Stimulated activated naive CD8-positive, alpha-beta T cell treated with anti-CD3 and anti-CD28 coated beads, Interleukin-15, Interleukin-2, amounts not matched to agents 100 ng/mL and 50 ng/mL, for 24 hours (primary cell): ENCODE results near the gene LOXHD1.

Experiments used
- H3K27ac Mint-ChIP-seq: one replicate; pipeline ENCODE4 v1.8.0; 2021; ENCODE audit warnings: mild to moderate bottlenecking, mixed read lengths
- H3K27me3 Mint-ChIP-seq: one replicate; pipeline ENCODE4 v1.8.0; 2021; ENCODE audit warnings: mixed read lengths
- H3K36me3 Mint-ChIP-seq: one replicate; pipeline ENCODE4 v1.8.0; 2021; ENCODE audit warnings: low read depth, mixed read lengths
- H3K4me1 Mint-ChIP-seq: one replicate; pipeline ENCODE4 v1.8.0; 2021; ENCODE audit warnings: low read depth, mixed read lengths
- H3K4me3 Mint-ChIP-seq: one replicate; pipeline ENCODE4 v1.8.0; 2021; ENCODE audit warnings: mild to moderate bottlenecking, mixed read lengths
- H3K9me3 Mint-ChIP-seq: one replicate; pipeline ENCODE4 v1.8.0; 2021; ENCODE audit warnings: mixed read lengths

Gene LOXHD1

DNA sequence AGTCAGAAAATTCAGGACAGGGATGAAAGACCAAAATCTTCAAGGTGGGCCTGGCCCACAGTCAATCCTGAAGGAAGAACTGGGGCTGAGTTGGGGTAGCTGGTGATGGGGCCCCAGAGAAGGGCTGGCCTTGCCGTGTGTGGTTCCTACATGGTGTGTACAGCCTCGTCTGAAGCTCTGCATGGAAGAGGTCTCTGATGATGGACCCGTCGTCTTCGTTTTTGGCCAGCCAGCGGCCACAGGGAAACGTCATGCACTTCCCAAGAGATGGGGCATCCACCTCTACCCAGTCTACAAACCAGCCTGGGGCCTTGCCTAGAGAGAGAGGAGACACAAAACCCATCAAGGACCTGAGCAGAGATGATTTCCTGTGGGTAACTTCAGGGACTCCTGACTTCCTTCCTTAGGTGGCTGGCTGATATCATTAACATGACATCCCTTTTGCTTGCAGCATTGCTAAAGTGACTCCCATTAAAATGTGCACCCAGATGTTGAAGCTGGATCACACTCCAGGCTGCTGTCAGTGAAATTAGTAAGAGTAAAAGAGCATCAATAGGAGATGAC is 115.3 kb downstream of the LOXHD1 start:
- Mint-ChIP-seq H3K27ac (no peak overlapping the region), H3K36me3 (no peaks in the 10 kb centered on the region), H3K4me3 (no peak overlapping the region), H3K9me3 (no peaks in the 10 kb centered on the region), H3K27me3 (no peaks in the 10 kb centered on the region), H3K4me1 (no peaks in the 10 kb centered on the region)

DNA sequence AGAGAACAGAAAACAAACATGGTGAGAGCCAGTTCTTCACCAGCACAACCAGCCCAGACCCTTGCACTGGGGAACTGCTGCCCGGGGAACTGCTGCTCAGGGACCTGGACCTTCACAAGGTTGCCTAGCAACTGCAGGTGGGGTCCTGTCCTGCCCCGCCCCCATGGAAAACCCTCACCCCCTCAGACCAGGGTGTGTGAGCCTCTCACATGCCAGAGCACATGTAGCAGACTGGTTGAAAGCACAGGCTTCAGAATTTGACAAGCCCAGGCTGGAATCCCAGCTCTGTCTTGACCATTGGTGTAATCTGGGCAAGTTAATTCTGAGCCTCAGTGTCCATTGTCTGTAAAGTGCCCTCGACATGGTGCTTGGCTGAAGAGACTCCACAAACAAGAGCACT is 118.6 kb downstream of the LOXHD1 start:
- Mint-ChIP-seq H3K27ac (no peak overlapping the region), H3K4me1 (no peaks in the 10 kb centered on the region), H3K36me3 (no peaks in the 10 kb centered on the region), H3K4me3 (no peak overlapping the region), H3K9me3 (no peaks in the 10 kb centered on the region), H3K27me3 (no peaks in the 10 kb centered on the region)

GRCh38 chr18:46536215-46536874 is 120.7 kb downstream of the LOXHD1 start:
- H3K36me3 Mint-ChIP-seq = no peaks in the 10 kb centered on the region
- H3K27ac Mint-ChIP-seq = no peak overlapping the region
- H3K4me1 Mint-ChIP-seq = no peaks in the 10 kb centered on the region
- no peaks in the 10 kb centered on the region for H3K9me3 Mint-ChIP-seq
- no peaks in the 10 kb centered on the region for H3K27me3 Mint-ChIP-seq
- no peak overlapping the region for H3K4me3 Mint-ChIP-seq

DNA sequence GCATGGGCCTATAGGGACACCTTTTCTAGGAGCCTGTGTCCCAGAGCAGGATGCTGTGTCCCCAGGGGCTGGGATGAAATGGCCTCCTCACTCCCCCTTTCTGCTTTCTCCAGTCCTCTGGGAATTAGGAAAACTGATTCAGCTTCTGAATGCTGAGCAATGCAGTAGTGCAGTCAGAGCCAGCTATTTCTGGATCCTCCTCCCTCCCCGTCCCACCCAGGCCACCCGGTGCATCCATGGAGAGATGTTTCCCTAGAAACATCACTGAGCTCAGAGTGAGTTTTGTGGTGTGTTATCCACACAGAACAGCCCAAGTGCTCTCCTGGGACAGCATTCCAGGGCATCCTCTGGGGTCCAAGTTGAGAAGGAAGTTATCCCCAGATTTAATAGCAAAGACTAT is 125.5 kb downstream of the LOXHD1 start:
- Mint-ChIP-seq H3K36me3 (no peaks in the 10 kb centered on the region), H3K27ac (no peak overlapping the region)

DNA sequence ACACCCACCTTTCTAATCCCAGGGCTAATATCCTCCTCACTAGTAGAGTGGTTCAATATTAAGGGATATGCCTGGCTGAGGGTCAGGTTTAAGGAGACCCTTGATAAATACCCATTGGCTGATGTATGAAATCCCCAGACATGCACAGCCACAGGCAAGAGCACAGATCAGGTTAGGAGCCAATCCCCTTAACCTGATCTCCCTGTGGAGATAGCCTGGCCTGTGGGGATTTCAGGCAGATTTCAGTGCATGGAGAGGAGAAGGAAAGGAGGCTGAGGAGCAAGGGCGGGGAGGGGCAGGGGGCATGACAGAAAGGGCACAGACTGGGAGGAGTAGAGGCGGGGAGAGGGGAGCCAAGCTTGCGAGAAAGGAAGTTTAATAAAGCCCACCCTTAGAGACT is 129.0 kb downstream of the LOXHD1 start:
- no peaks in the 10 kb centered on the region for H3K9me3 Mint-ChIP-seq
- no peak overlapping the region for H3K4me3 Mint-ChIP-seq
- H3K36me3 Mint-ChIP-seq = no peaks in the 10 kb centered on the region
- peaks cover 5% of the 10 kb centered on the region for H3K27me3 Mint-ChIP-seq
- H3K27ac Mint-ChIP-seq = no peak overlapping the region
- no peaks in the 10 kb centered on the region for H3K4me1 Mint-ChIP-seq

More for the DNA sequence above, 125.5 kb downstream of the LOXHD1 start:
- no peaks in the 10 kb centered on the region for H3K9me3 Mint-ChIP-seq
- H3K4me3 Mint-ChIP-seq = no peak overlapping the region
- H3K27me3 Mint-ChIP-seq = peaks cover 4% of the 10 kb centered on the region
- H3K4me1 Mint-ChIP-seq = no peaks in the 10 kb centered on the region

- H3K27me3 Mint-ChIP-seq = no peaks in the 10 kb centered on the region
- H3K4me3 Mint-ChIP-seq = no peak overlapping the region
- H3K4me1 Mint-ChIP-seq = no peaks in the 10 kb centered on the region
- H3K9me3 Mint-ChIP-seq = no peaks in the 10 kb centered on the region
- no peak overlapping the region for H3K27ac Mint-ChIP-seq
- H3K36me3 Mint-ChIP-seq = no peaks in the 10 kb centered on the region
Observed at GRCh38 chr18:46519870-46520269, 137.2 kb downstream of the LOXHD1 start.

DNA sequence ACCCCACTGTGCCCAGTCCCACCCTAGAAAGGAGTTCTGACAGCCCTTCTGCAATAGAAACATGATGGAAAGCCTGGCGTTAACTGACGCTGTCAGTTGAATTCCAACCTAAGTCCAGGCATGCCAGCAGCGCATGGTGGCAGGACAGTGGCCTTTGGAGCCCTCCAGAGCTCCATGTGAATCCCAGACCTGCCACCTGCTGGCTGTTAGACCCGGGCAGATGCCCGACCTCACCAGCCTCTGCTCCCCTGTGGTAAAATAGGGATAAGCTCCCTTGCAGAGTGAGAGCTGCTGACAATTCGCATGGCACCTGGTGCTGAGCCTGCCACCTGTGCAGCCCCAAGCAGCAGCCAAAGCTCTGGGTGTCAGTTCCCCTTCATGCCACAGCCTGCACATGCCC is 138.6 kb downstream of the LOXHD1 start:
- no peaks in the 10 kb centered on the region for H3K9me3 Mint-ChIP-seq
- no peak overlapping the region for H3K4me3 Mint-ChIP-seq
- no peaks in the 10 kb centered on the region for H3K36me3 Mint-ChIP-seq
- H3K27me3 Mint-ChIP-seq = no peaks in the 10 kb centered on the region
- H3K27ac Mint-ChIP-seq = no peak overlapping the region
- no peaks in the 10 kb centered on the region for H3K4me1 Mint-ChIP-seq

GRCh38 chr18:46516555-46516954 is 140.5 kb downstream of the LOXHD1 start:
- Mint-ChIP-seq H3K4me3 (no peak overlapping the region), H3K27me3 (peaks cover 7% of the 10 kb centered on the region), H3K27ac (no peak overlapping the region), H3K36me3 (no peaks in the 10 kb centered on the region), H3K4me1 (no peaks in the 10 kb centered on the region), H3K9me3 (peaks cover 4% of the 10 kb centered on the region)

DNA sequence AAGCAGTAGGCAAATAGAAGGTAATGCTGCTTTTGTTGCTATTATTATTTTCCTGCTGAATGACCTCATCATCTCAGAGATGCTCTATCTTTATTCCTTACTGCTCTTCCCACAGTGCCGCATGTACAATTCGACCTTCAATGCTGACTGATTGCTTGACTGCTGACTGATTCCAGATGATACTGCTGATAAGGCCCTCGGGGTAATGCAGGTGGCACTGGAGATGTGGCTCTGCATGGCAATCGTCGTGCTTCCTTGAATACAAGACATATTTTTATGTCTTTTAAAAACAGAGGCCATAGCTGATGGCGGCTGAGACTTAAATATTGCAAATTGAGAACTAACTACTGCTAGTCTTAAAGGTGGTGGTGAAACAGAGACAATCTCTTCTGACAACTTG is 146.6 kb downstream of the LOXHD1 start:
- peaks cover 7% of the 10 kb centered on the region for H3K27me3 Mint-ChIP-seq
- no peaks in the 10 kb centered on the region for H3K4me1 Mint-ChIP-seq
- H3K27ac Mint-ChIP-seq = no peak overlapping the region
- H3K36me3 Mint-ChIP-seq = no peaks in the 10 kb centered on the region
- no peak overlapping the region for H3K4me3 Mint-ChIP-seq
- peaks cover 4% of the 10 kb centered on the region for H3K9me3 Mint-ChIP-seq

GRCh38 chr18:46509530-46509929 is 147.5 kb downstream of the LOXHD1 start:
- H3K4me1 Mint-ChIP-seq = no peaks in the 10 kb centered on the region
- H3K36me3 Mint-ChIP-seq = no peaks in the 10 kb centered on the region
- no peak overlapping the region for H3K27ac Mint-ChIP-seq
- peaks cover 4% of the 10 kb centered on the region for H3K9me3 Mint-ChIP-seq
- H3K27me3 Mint-ChIP-seq = peaks cover 7% of the 10 kb centered on the region
- no peak overlapping the region for H3K4me3 Mint-ChIP-seq

GRCh38 chr18:46506974-46507586 is 149.9 kb downstream of the LOXHD1 start:
- no peak overlapping the region for H3K27ac Mint-ChIP-seq
- no peak overlapping the region for H3K4me3 Mint-ChIP-seq
- no peaks in the 10 kb centered on the region for H3K27me3 Mint-ChIP-seq
- no peaks in the 10 kb centered on the region for H3K4me1 Mint-ChIP-seq
- H3K9me3 Mint-ChIP-seq = no peaks in the 10 kb centered on the region
- no peaks in the 10 kb centered on the region for H3K36me3 Mint-ChIP-seq

DNA sequence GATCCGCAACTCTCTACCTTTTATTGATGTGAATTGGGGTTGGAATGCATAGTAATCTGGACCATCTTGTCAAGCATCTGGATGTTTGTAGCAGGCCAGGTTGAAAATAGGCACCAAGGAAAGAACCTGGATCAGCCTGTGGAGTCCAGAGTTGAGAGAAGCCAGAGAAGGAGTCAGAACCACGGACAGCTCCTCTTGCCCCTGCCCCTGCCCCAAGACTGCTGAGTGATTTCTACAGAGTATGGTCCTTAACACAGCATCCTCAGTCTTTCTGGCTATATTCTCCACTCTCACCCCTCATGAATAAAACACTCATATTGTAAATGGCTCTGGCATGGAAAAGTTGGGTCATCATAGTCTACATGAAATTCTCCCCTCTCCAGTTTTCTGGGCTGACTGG is 154.6 kb downstream of the LOXHD1 start:
- Mint-ChIP-seq H3K27ac (no peak overlapping the region), H3K9me3 (no peaks in the 10 kb centered on the region), H3K36me3 (no peaks in the 10 kb centered on the region), H3K4me1 (no peaks in the 10 kb centered on the region), H3K27me3 (no peaks in the 10 kb centered on the region), H3K4me3 (no peak overlapping the region)

- H3K9me3 Mint-ChIP-seq = peaks cover 4% of the 10 kb centered on the region
- no peak overlapping the region for H3K4me3 Mint-ChIP-seq
- no peak overlapping the region for H3K27ac Mint-ChIP-seq
- H3K4me1 Mint-ChIP-seq = no peaks in the 10 kb centered on the region
- H3K27me3 Mint-ChIP-seq = peaks cover 4% of the 10 kb centered on the region
- no peaks in the 10 kb centered on the region for H3K36me3 Mint-ChIP-seq
Observed at GRCh38 chr18:46497129-46497528, 159.9 kb downstream of the LOXHD1 start.

DNA sequence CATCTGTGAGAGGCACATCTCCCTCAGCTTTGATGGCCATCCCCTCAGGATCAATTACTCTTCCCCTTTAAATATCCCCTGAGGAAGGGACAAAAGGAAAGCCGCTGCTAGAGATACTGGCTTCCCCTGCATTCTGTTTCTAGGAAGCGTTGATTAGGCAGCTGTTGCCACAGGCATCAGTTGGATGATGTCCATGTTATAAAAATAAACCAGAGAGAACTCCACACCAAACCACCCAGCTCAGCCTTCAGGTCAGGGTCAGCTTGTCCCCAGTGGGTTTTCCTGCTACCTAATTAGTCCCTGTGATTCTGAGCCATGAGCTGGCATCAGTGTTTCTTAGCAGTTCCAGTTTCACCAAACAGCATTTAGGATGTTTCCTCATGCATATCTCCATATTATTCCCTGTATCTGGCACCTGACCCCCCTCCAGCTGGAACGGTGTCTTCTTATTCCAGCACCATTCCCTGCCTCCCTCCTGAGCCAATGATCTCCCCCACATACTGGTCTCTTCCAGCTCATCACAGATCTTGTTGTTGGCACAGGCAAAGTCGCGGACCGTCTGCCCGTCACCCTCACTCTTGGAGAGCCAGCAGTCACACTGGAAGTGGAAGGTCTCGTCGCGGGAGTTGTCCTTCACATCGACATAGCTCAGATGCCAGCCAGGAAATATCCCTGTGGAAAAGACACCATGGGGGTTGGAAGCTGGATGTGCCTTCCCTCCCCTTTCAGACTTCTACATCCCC is 168.4 kb downstream of the LOXHD1 start:
- Mint-ChIP-seq H3K9me3 (no peaks in the 10 kb centered on the region), H3K4me1 (no peaks in the 10 kb centered on the region), H3K36me3 (no peaks in the 10 kb centered on the region), H3K4me3 (no peak overlapping the region), H3K27ac (no peak overlapping the region), H3K27me3 (peaks cover 3% of the 10 kb centered on the region)

DNA sequence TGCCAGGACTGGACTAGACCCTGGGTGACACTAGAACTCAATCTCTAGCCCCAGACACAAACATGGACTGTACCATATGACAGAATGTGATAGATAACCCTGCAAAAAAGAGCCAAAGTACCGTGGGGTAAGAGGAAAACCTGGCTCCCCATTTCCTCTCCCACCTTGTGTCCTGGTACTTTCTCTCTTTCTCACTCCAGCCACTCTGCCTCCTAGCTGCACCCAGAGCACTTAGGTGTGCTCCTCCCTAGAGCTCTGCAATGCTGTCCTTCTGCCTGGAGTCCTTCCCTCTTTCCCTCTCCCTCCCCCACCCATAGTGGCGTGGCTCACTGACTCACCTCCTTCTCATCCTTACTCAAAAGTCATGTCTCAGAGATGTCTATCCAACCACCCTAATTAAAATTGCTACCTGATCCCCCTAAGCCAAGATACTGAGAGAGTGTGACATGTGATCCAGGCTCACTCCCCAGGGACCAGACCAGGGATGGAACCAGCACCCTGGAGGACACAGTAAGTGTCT is 171.3 kb downstream of the LOXHD1 start:
- peaks cover 8% of the 10 kb centered on the region for H3K27me3 Mint-ChIP-seq
- H3K4me3 Mint-ChIP-seq = no peak overlapping the region
- H3K9me3 Mint-ChIP-seq = no peaks in the 10 kb centered on the region
- no peak overlapping the region for H3K27ac Mint-ChIP-seq
- no peaks in the 10 kb centered on the region for H3K36me3 Mint-ChIP-seq
- no peaks in the 10 kb centered on the region for H3K4me1 Mint-ChIP-seq
